CD8-positive, alpha-beta memory T cell (primary cell): Measurements from ENCODE around the gene LSP1. TPM values are rescaled to one million over a fixed set of nuclear protein-coding genes. Genes with fewer than 3 reads are reported as not detected.

Experiments used
- CTCF ChIA-PET: fragments of 350-600 bp; sonication (Branson Sonifier 250); formaldehyde crosslinking; loops from one replicate; lab custom pipeline; 2021; ENCODE audit warnings: antibody characterized with exemption; lab: Charles Lee
- POLR2A ChIA-PET: fragments of 350-600 bp; sonication (Branson Sonifier 250); formaldehyde crosslinking; loops from one replicate; lab custom pipeline; 2021; ENCODE audit warnings: antibody characterized with exemption; lab: Charles Lee
- DNase-seq, 5 donors: peaks; one replicate each; pipeline versions ENCODE4 v3.0.0 to v3.0.0-alpha.2; 2020 to 2022; ENCODE audit warnings: mixed read lengths in 1 of 5
- H3K27ac ChIP-seq: one replicate; pipeline ENCODE4 v1.7.0; 2013; ENCODE audit warnings: low read depth, mild to moderate bottlenecking, low read length, moderate library complexity
- H3K27me3 ChIP-seq: 2 replicates; pipeline ENCODE4 v1.7.0; 2013; ENCODE audit warnings: low read length, mild to moderate bottlenecking; ENCODE audit not compliant: insufficient read depth, poor library complexity, severe bottlenecking
- H3K36me3 ChIP-seq: 2 replicates; pipeline ENCODE4 v1.7.0; 2013; ENCODE audit warnings: mild to moderate bottlenecking, low read length, moderate library complexity; ENCODE audit not compliant: insufficient read depth
- H3K4me1 ChIP-seq: 2 replicates; pipeline ENCODE4 v1.7.0; 2013; ENCODE audit warnings: mild to moderate bottlenecking, low read length, moderate library complexity; ENCODE audit not compliant: insufficient read depth
- H3K4me3 ChIP-seq: 2 replicates; pipeline ENCODE4 v1.7.0; 2013; ENCODE audit warnings: mild to moderate bottlenecking, low read length
- H3K9me3 ChIP-seq: 2 replicates; pipeline ENCODE4 v1.7.0; 2013; ENCODE audit warnings: mild to moderate bottlenecking, low read length
- H3K27ac Mint-ChIP-seq, 8 donors: one replicate each; pipeline ENCODE4 v1.8.0; 2020 to 2021; ENCODE audit warnings: mixed read lengths in 8 of 8, mild to moderate bottlenecking in 6 of 8, inconsistent platforms in 3 of 8, moderate library complexity in 3 of 8
- H3K27me3 Mint-ChIP-seq, 2 donors: one replicate each; pipeline ENCODE4 v1.8.0; 2020 to 2021; ENCODE audit warnings: mixed read lengths in 2 of 2, mild to moderate bottlenecking in 1 of 2, moderate library complexity in 1 of 2
- H3K36me3 Mint-ChIP-seq, 3 donors: one replicate each; pipeline ENCODE4 v1.8.0; 2020 to 2021; ENCODE audit warnings: mixed read lengths in 3 of 3, inconsistent platforms in 1 of 3, mild to moderate bottlenecking in 1 of 3
- H3K4me1 Mint-ChIP-seq, 3 donors: one replicate each; pipeline ENCODE4 v1.8.0; 2020 to 2021; ENCODE audit warnings: mixed read lengths in 3 of 3, inconsistent platforms in 1 of 3, mild to moderate bottlenecking in 1 of 3
- H3K4me3 Mint-ChIP-seq, 7 donors: one replicate each; pipeline ENCODE4 v1.8.0; 2020 to 2021; ENCODE audit warnings: mixed read lengths in 7 of 7, mild to moderate bottlenecking in 6 of 7, moderate library complexity in 4 of 7, inconsistent platforms in 2 of 7
- H3K9me3 Mint-ChIP-seq, 5 donors: one replicate each; pipeline ENCODE4 v1.8.0; 2020 to 2022; ENCODE audit warnings: mixed read lengths in 5 of 5, mild to moderate bottlenecking in 3 of 5, moderate library complexity in 2 of 5, inconsistent platforms in 1 of 5
- polyA plus RNA-seq: library from polyadenylated mRNA; unstranded; fragments of 300-500 nt; fragmentation: Illumina TruSeq; gene quantifications from one replicate; pipeline ENCODE4 v1.2.3, GENCODE V29; 2021
- total RNA-seq, 2 experiments: library from RNA; stranded (reverse); gene quantifications; one replicate each; pipeline ENCODE4 v1.2.3, GENCODE V29; 2021

LSP1 gene
- total and polyA plus RNA-seq, 3 experiments from 2014 or later, result 226 to 496 (median 230) TPM

DNA sequence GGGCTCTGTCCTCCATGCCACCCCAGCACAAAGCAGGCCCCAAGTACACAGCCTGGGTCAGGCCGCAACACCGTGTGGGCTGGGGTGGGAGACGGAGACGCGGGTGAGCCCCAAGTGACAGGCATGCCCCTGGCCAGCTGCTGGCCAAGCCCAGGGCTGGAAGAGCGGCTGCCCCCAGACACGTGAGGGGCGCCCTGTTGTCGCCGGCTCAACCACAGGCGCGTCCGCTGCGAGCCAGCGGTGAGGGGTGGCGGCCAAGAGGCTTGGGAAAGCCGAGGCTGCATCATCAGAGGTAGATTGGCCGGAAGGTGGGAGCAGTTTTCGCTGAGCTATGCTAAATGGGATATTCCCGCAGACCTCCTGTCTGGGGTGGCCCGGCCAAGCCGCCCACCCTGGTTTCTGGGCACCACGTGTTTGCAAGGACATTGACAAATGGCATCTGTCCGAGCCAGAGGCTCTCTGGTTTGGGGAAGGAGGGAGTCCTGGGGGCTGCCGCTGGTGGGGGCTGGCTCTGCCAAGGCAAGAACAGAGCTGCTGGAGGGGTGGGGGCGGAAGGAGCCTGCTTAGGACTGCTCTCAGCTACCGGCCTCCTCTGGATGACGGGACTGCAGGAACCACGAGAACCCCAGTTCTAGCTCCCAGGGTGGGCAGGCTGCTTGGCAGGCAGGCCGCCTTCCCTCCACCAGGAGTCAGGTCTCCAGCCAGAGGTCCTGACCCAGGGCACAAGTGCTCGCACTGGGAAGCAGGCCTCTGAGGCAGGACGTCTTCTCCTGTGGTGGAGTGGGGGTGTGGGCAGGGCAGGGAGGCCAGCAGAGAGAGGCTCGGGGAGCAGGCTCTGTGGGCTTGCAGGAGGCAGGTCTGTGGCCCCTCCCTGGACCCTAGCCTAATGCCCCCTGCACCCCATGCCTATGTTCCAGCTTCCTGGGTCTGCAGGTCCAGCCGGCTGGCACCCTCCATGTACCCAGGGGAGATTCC lies 38.3 kb downstream of the LSP1 start:
- Mint-ChIP-seq H3K27me3 (no peaks in the 10 kb centered on the region), H3K36me3 (peaks cover 0 to 13% (median 0%) of the 10 kb centered on the region in 3 donors), H3K9me3 (no peaks in the 10 kb centered on the region), H3K27ac (peak overlapping the region in 2 of 8 donors; percentile 34 to 80), H3K4me1 (peaks cover 27 to 65% (median 31%) of the 10 kb centered on the region in 3 donors), H3K4me3 (peak overlapping the region in 3 of 7 donors; percentile 5 to 82 (median 50))
- Histone ChIP-seq H3K9me3 (no peaks in the 10 kb centered on the region), H3K36me3 (peaks cover 5% of the 10 kb centered on the region), H3K4me3 (peak overlapping the region; percentile 39), H3K27me3 (no peaks in the 10 kb centered on the region), H3K4me1 (peaks cover 39% of the 10 kb centered on the region), H3K27ac (no peak overlapping the region)
- no peak for DNase-seq
- ChIA-PET POLR2A (interaction anchor here (0.5 to 1.9 kb wide), 5 partner anchors 15 to 41 kb away, joined by 3 to 10 read pairs (median 3); no protein-coding TSS in a partner anchor), CTCF (interaction anchor here (0.8 to 1.9 kb wide), 4 partner anchors 9 to 58 kb away, joined by 3 to 6 read pairs (median 4); no protein-coding TSS in a partner anchor)

DNA sequence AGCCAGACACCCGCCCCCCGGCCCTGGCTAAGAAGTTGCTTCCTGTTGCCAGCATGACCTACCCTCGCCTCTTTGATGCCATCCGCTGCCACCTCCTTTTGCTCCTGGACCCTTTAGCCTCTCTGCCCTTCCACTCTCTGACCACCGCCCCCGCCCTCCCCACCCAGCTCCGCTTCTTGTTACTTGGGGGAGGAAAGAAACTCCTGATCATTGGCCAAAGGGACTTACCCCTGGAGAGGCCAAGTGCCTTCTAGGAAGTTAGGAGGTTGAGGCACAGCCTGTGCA lies 38.9 kb downstream of the LSP1 start, which contains the start of gene PRR33:
PRR33 (minus strand) TSS at position 65 of the 285 bp plus-strand sequence. CDS start 1,311 bp downstream, outside the sequence.
- Mint-ChIP-seq H3K36me3 (peaks cover 0 to 13% (median 0%) of the 10 kb centered on the region in 3 donors), H3K4me3 (peak within 1 kb of the TSS in 3 of 7 donors; percentile 5 to 82 (median 50)), H3K27me3 (peaks cover 0 to 3% of the 10 kb centered on the region in 2 donors), H3K27ac (peak within 1 kb of the TSS in 4 of 8 donors; percentile 34 to 80 (median 50)), H3K4me1 (peaks cover 27 to 65% (median 31%) of the 10 kb centered on the region in 3 donors), H3K9me3 (no peaks in the 10 kb centered on the region)
- no peak within 1 kb of the TSS for H3K27ac ChIP-seq
- peak within 1 kb of the TSS; percentile 39 for H3K4me3 ChIP-seq
- no peak for DNase-seq
- POLR2A ChIA-PET, result interaction anchor here (1.3 to 1.9 kb wide), 3 partner anchors 25 to 41 kb away, joined by 3 to 10 read pairs (median 4); no protein-coding TSS in a partner anchor
- no peaks in the 10 kb centered on the region for H3K9me3 ChIP-seq
- no peaks in the 10 kb centered on the region for H3K36me3 ChIP-seq
- CTCF ChIA-PET, result interaction anchor here (1.2 to 1.9 kb wide), 2 partner anchors 9 to 25 kb away, joined by 3 to 6 read pairs; no protein-coding TSS in a partner anchor
- H3K27me3 ChIP-seq, result no peaks in the 10 kb centered on the region
- peaks cover 39% of the 10 kb centered on the region for H3K4me1 ChIP-seq

GRCh38 chr11:1892116-1892515 lies 39.2 kb downstream of the LSP1 start:
- POLR2A ChIA-PET, result interaction anchor here (0.6 to 1.9 kb wide), 4 partner anchors 24 to 41 kb away, joined by 3 to 10 read pairs (median 4); no protein-coding TSS in a partner anchor
- peaks cover 0 to 4% of the 10 kb centered on the region in 2 donors for H3K27me3 Mint-ChIP-seq

DNA sequence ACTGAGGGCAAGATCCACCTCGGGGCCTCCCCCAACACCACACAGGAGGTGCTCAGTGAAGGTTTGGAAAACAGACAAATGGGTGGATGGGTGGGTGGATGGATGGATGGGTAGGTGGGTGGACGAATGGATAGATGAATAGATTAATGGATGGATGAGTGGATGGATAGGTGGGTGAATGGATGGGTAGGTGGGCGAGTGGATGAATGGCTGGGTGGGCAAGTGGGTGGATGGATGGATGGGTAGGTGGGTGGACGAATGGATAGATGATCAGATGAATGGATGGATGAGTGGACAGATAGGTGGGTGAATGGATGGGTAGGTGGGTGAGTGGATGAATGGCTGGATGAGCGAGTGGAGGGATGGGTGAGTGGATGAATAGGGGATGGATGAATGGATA lies 39.7 kb downstream of the LSP1 start:
- Mint-ChIP-seq H3K4me1 (peaks cover 29 to 61% (median 29%) of the 10 kb centered on the region in 3 donors), H3K36me3 (peaks cover 0 to 13% (median 0%) of the 10 kb centered on the region in 3 donors), H3K27ac (peak overlapping the region in 2 of 8 donors; percentile 48 to 52), H3K27me3 (peaks cover 1 to 4% of the 10 kb centered on the region in 2 donors), H3K9me3 (no peaks in the 10 kb centered on the region), H3K4me3 (no peak overlapping the region)
- H3K36me3 ChIP-seq, result no peaks in the 10 kb centered on the region
- POLR2A ChIA-PET, result interaction anchor here (0.6 to 1.9 kb wide), 3 partner anchors 24 to 42 kb away, joined by 3 to 10 read pairs (median 4); no protein-coding TSS in a partner anchor
- no peak overlapping the region for H3K4me3 ChIP-seq
- peaks cover 39% of the 10 kb centered on the region for H3K4me1 ChIP-seq
- H3K27ac ChIP-seq, result no peak overlapping the region
- no peaks in the 10 kb centered on the region for H3K9me3 ChIP-seq
- no peak for DNase-seq
- CTCF ChIA-PET, result interaction anchor here (1.9 kb wide), 1 partner anchor 10 kb away, joined by 6 read pairs; no protein-coding TSS in a partner anchor
- no peaks in the 10 kb centered on the region for H3K27me3 ChIP-seq

More at GRCh38 chr11:1892116-1892515, 39.2 kb downstream of the LSP1 start:
- no peaks in the 10 kb centered on the region for H3K36me3 ChIP-seq
- H3K9me3 ChIP-seq, result no peaks in the 10 kb centered on the region
- Mint-ChIP-seq H3K36me3 (peaks cover 0 to 13% (median 0%) of the 10 kb centered on the region in 3 donors), H3K9me3 (no peaks in the 10 kb centered on the region), H3K4me3 (peak overlapping the region in 1 of 7 donors; percentile 63), H3K4me1 (peaks cover 29 to 65% (median 30%) of the 10 kb centered on the region in 3 donors), H3K27ac (no peak overlapping the region)
- CTCF ChIA-PET, result interaction anchor here (1.9 kb wide), 1 partner anchor 10 kb away, joined by 6 read pairs; no protein-coding TSS in a partner anchor
- no peaks in the 10 kb centered on the region for H3K27me3 ChIP-seq
- no peak overlapping the region for H3K4me3 ChIP-seq
- DNase-seq, result no peak
- peaks cover 39% of the 10 kb centered on the region for H3K4me1 ChIP-seq
- no peak overlapping the region for H3K27ac ChIP-seq

DNA sequence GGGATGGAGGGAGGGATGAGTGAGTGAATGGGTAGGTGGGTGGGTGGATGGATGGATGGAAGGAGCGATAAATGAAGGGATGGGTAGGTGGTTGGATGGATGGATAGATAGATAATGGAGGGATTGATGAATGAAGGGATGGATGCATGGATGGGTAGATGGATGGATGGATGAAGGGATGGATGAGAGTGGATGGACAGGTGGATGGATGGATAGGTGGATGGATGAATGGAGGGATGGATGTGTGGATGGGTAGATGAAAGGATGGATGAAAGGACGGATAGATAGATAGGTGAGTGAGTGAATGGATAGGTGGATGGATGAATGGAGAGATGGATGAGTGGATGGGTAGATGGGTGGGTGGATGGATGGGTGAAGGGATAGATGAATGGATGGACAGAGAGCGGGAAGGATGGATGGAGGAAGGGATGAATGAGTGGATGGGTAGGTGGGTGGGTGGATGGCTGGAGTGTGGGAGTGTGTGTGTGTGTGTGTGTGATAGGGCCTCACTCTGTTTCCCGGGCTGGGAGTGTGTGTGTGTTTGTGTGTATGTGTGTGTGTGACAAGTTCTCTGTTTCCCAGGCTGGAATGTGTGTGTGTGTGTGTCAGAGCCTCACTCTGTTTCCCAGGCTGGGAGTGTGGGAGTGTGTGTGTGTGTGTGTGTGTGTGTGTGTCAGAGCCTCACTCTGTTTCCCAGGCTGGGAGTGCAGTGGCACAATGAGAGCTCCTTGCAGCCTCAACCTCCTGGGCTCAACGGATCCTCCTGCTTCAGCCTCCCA lies 40.9 kb downstream of the LSP1 start:
- H3K9me3 Mint-ChIP-seq, result no peaks in the 10 kb centered on the region
- peaks cover 0 to 13% (median 0%) of the 10 kb centered on the region in 3 donors for H3K36me3 Mint-ChIP-seq
- H3K4me1 ChIP-seq, result peaks cover 30% of the 10 kb centered on the region
- no peak overlapping the region for H3K4me3 ChIP-seq
- H3K27ac Mint-ChIP-seq, result peak overlapping the region in 1 of 8 donors; percentile 83
- H3K36me3 ChIP-seq, result no peaks in the 10 kb centered on the region
- ChIA-PET CTCF (no interaction called here), POLR2A (no interaction called here)
- H3K4me1 Mint-ChIP-seq, result peaks cover 16 to 48% (median 18%) of the 10 kb centered on the region in 3 donors
- DNase-seq, result no peak
- peaks cover 4 to 6% of the 10 kb centered on the region in 2 donors for H3K27me3 Mint-ChIP-seq
- no peak overlapping the region for H3K4me3 Mint-ChIP-seq
- H3K27me3 ChIP-seq, result no peaks in the 10 kb centered on the region
- H3K27ac ChIP-seq, result no peak overlapping the region
- no peaks in the 10 kb centered on the region for H3K9me3 ChIP-seq

- Histone ChIP-seq H3K9me3 (no peaks in the 10 kb centered on the region), H3K36me3 (no peaks in the 10 kb centered on the region), H3K27ac (no peak overlapping the region), H3K27me3 (no peaks in the 10 kb centered on the region), H3K4me3 (no peak overlapping the region), H3K4me1 (peaks cover 20% of the 10 kb centered on the region)
- ChIA-PET POLR2A (no interaction called here), CTCF (no interaction called here)
- peaks cover 0 to 13% (median 0%) of the 10 kb centered on the region in 3 donors for H3K36me3 Mint-ChIP-seq
- H3K27ac Mint-ChIP-seq, result peak overlapping the region in 1 of 8 donors; percentile 50
- H3K27me3 Mint-ChIP-seq, result peaks cover 10 to 13% of the 10 kb centered on the region in 2 donors
- DNase-seq, result no peak
- H3K9me3 Mint-ChIP-seq, result no peaks in the 10 kb centered on the region
- peaks cover 12 to 39% (median 15%) of the 10 kb centered on the region in 3 donors for H3K4me1 Mint-ChIP-seq
- H3K4me3 Mint-ChIP-seq, result no peak overlapping the region
Observed at GRCh38 chr11:1894759-1895158, 41.9 kb downstream of the LSP1 start.

DNA sequence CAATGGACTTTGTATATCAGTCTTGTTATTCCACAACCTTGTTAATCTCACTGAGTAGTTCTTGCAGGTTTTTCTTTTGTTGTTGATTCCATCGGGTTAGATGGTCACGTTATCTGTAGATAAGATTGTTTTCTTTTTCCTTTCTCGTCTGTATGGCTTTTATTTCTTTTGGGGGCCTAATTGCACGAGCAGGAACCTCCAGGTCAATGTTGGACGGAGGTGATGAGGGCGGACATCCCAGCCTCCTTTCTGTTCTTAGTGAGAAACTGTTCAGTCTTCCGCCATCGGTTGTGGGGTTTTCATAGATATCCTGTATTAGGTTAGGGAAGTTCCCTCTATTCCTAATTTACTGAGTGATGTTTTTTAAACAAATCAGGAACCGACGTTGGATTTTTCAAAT lies 43.6 kb downstream of the LSP1 start:
- no peak overlapping the region for H3K27ac ChIP-seq
- H3K27me3 ChIP-seq, result no peaks in the 10 kb centered on the region
- Mint-ChIP-seq H3K4me3 (peak overlapping the region in 1 of 7 donors; percentile 24), H3K27me3 (peaks cover 10 to 23% of the 10 kb centered on the region in 2 donors), H3K9me3 (no peaks in the 10 kb centered on the region), H3K36me3 (peaks cover 0 to 8% (median 0%) of the 10 kb centered on the region in 3 donors), H3K4me1 (peaks cover 12 to 21% (median 13%) of the 10 kb centered on the region in 3 donors), H3K27ac (no peak overlapping the region)
- no peak for DNase-seq
- POLR2A ChIA-PET, result no interaction called here
- H3K4me3 ChIP-seq, result no peak overlapping the region
- H3K36me3 ChIP-seq, result no peaks in the 10 kb centered on the region
- peaks cover 3% of the 10 kb centered on the region for H3K4me1 ChIP-seq
- CTCF ChIA-PET, result interaction anchor here (1.7 to 2.0 kb wide), 2 partner anchors 15 to 203 kb away, joined by 4 to 5 read pairs; no protein-coding TSS in a partner anchor
- H3K9me3 ChIP-seq, result no peaks in the 10 kb centered on the region
